ENCODE results near the gene FIGNL1. TPM values are rescaled to one million over a fixed set of nuclear protein-coding genes. Genes with fewer than 3 reads are reported as not detected.

FIGNL1 gene
- polyA plus RNA-seq, 3 donors: 0.55 to 2.4 (median 1.8) TPM

DNA sequence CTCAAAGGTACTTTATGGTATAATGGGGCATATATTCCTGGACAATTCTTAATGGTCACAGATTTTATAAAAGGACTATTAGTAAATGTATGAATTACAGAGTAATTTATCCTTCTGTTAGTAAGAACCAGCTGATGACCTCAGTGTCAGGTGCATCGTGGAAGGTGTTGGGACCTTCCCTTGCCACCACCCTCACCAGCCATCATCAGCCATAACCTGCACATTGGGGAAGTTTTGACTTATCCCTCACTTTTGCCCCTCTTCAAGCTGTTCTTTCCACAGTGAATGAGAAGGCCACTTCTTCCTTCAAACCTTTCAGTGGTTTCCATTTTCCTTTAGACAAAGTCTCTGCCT, 52.2 kb downstream of the FIGNL1 start:
- no peak overlapping the region for H2AFZ ChIP-seq (ENCODE audit: insufficient read depth, low read depth, low read length, poor library complexity, severe bottlenecking)
- peak overlapping the region; percentile 43 to 88 (median 58) for H3K27ac Mint-ChIP-seq
- H3K36me3 ChIP-seq (replicated peaks in 1 of 2; ENCODE audit: control insufficient read depth in 1 of 2, insufficient read depth in 2 of 2, low read length in 2 of 2): peaks cover 80 to 90% of the 10 kb centered on the region in 2 donors
- H3K27ac ChIP-seq (ENCODE audit: low read depth in 1 of 2, low read length in 2 of 2): peak overlapping the region in 1 of 2 donors; percentile 60
- H3K4me1 ChIP-seq (ENCODE audit: control insufficient read depth in 1 of 2, insufficient read depth in 2 of 2, low read length in 2 of 2): peaks cover 20 to 28% of the 10 kb centered on the region in 2 donors
- H3K4me3 ChIP-seq (replicated peaks in 1 of 3; ENCODE audit: low read depth in 2 of 3, low read length in 3 of 3): no peak overlapping the region
- intact Hi-C loops (cut with micrococcal nuclease): no loop called here
- H4K20me1 ChIP-seq (ENCODE audit: insufficient read depth, low read length): peaks cover 77% of the 10 kb centered on the region
- WGBS (ENCODE audit: insufficient coverage): 100% methylated on average over 1 of the region's 1 CpG
- H3K36me3 Mint-ChIP-seq: peaks cover 75 to 93% of the 10 kb centered on the region in 2 donors
- H3K9me3 Mint-ChIP-seq: peaks cover 0 to 3% (median 0%) of the 10 kb centered on the region in 7 donors
- peaks cover 0 to 1% (median 0%) of the 10 kb centered on the region in 3 donors for H3K27me3 Mint-ChIP-seq (ENCODE audit: low read depth in 3 of 3)
- no peaks in the 10 kb centered on the region for H3K27me3 ChIP-seq (ENCODE audit: control insufficient read depth in 2 of 2, insufficient read depth in 2 of 2, low read length in 2 of 2)
- H3K9ac ChIP-seq (ENCODE audit: insufficient read depth, low read length, poor library complexity, severe bottlenecking): no peak overlapping the region
- no peak overlapping the region for H3K4me3 Mint-ChIP-seq
- H3K79me2 ChIP-seq (ENCODE audit: insufficient read depth, low read length): peaks cover 94% of the 10 kb centered on the region
- TF ChIP-seq, protein P1, sequence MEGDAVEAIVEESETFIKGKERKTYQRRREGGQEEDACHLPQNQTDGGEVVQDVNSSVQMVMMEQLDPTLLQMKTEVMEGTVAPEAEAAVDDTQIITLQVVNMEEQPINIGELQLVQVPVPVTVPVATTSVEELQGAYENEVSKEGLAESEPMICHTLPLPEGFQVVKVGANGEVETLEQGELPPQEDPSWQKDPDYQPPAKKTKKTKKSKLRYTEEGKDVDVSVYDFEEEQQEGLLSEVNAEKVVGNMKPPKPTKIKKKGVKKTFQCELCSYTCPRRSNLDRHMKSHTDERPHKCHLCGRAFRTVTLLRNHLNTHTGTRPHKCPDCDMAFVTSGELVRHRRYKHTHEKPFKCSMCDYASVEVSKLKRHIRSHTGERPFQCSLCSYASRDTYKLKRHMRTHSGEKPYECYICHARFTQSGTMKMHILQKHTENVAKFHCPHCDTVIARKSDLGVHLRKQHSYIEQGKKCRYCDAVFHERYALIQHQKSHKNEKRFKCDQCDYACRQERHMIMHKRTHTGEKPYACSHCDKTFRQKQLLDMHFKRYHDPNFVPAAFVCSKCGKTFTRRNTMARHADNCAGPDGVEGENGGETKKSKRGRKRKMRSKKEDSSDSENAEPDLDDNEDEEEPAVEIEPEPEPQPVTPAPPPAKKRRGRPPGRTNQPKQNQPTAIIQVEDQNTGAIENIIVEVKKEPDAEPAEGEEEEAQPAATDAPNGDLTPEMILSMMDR (IDR thresholded peaks at IDR 0.05): no peak
- no peak overlapping the region for H3K4me2 ChIP-seq (replicated peaks; ENCODE audit: extremely low read depth, low read length, poor library complexity, severe bottlenecking)
- H3K4me1 Mint-ChIP-seq: peaks cover 41% of the 10 kb centered on the region
- no peak for DNase-seq
- no peaks in the 10 kb centered on the region for H3K9me3 ChIP-seq (replicated peaks in 1 of 2; ENCODE audit: control insufficient read depth in 1 of 2, insufficient read depth in 1 of 2, low read length in 2 of 2)

DNA sequence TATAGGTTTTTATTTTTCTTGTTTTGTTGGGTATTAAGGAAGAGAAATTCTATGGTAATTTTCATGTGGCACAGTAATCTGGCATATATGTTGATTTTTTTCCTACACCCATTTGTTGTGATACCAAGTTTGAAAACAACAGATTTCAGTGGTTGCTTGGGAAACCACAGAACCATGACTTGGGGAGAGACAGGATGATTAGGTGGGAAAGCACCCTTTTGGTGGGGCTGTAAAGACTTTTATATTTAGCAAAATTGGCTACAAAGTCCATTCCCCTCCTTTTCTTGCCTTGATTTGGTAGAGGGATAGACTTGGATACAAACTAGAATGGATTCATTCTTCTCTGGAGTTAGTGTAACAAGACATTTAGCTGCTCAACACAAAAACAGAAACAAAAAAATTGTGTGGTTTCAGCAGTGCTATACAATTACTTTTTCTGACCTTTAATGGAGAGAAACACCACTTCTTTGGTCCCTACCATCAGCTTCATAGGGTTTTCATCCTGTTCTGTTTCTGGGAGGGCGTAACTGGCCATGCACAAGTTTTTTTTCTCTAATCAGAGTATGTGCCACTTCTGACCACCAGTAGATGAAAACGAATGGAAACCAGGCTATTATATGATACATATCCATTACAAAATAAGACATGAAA, 52.7 kb downstream of the FIGNL1 start:
- Histone ChIP-seq H3K27ac (ENCODE audit: low read depth in 1 of 2, low read length in 2 of 2) (peak overlapping the region in 1 of 2 donors; percentile 60), H3K9ac (ENCODE audit: insufficient read depth, low read length, poor library complexity, severe bottlenecking) (no peak overlapping the region), H3K4me1 (ENCODE audit: control insufficient read depth in 1 of 2, insufficient read depth in 2 of 2, low read length in 2 of 2) (peaks cover 25 to 33% of the 10 kb centered on the region in 2 donors), H3K4me2 (replicated peaks; ENCODE audit: extremely low read depth, low read length, poor library complexity, severe bottlenecking) (no peak overlapping the region), H3K36me3 (replicated peaks in 1 of 2; ENCODE audit: control insufficient read depth in 1 of 2, insufficient read depth in 2 of 2, low read length in 2 of 2) (peaks cover 80 to 90% of the 10 kb centered on the region in 2 donors), H3K27me3 (ENCODE audit: control insufficient read depth in 2 of 2, insufficient read depth in 2 of 2, low read length in 2 of 2) (no peaks in the 10 kb centered on the region), H3K79me2 (ENCODE audit: insufficient read depth, low read length) (peaks cover 94% of the 10 kb centered on the region), H2AFZ (ENCODE audit: insufficient read depth, low read depth, low read length, poor library complexity, severe bottlenecking) (no peak overlapping the region), H4K20me1 (ENCODE audit: insufficient read depth, low read length) (peaks cover 80% of the 10 kb centered on the region), H3K4me3 (replicated peaks in 1 of 3; ENCODE audit: low read depth in 2 of 3, low read length in 3 of 3) (no peak overlapping the region), H3K9me3 (replicated peaks in 1 of 2; ENCODE audit: control insufficient read depth in 1 of 2, insufficient read depth in 1 of 2, low read length in 2 of 2) (no peaks in the 10 kb centered on the region)
- Mint-ChIP-seq H3K27ac (peak overlapping the region in 5 of 7 donors; percentile 4 to 88 (median 43)), H3K36me3 (peaks cover 75 to 93% of the 10 kb centered on the region in 2 donors), H3K9me3 (peaks cover 0 to 3% (median 0%) of the 10 kb centered on the region in 7 donors), H3K27me3 (ENCODE audit: low read depth in 3 of 3) (peaks cover 0 to 4% (median 0%) of the 10 kb centered on the region in 3 donors), H3K4me1 (peaks cover 41% of the 10 kb centered on the region), H3K4me3 (no peak overlapping the region)
- no CpG with 5 or more reads among the region's 2 CpGs for WGBS (ENCODE audit: insufficient coverage)
- DNase-seq: no peak
- intact Hi-C loops (cut with micrococcal nuclease): no loop called here
- TF ChIP-seq, protein P1 (IDR thresholded peaks at IDR 0.05): no peak
